HFF-Myc (cell line): ENCODE data around the gene SCAND1.
A peak's percentile ranks its signal among the peaks of the same experiment; 100 is the strongest.
"Not testable (repeated sequence)": the region's sequence is repeated elsewhere in the genome, so short reads cannot be mapped to it uniquely, and the experiment has no call there.

Source experiments
- DNase-seq: peaks from one replicate; pipeline ENCODE4 v3.0.0-alpha.2; 2011; ENCODE audit warnings: low read depth; ENCODE audit errors: extremely low read depth
- H3K4me3 ChIP-seq: replicated peaks from 2 replicates; pipeline ENCODE4 v1.5.1; 2011; ENCODE audit warnings: low read depth, mild to moderate bottlenecking, control low read depth, low read length
- CTCF ChIP-seq: IDR thresholded peaks from 2 replicates; pipeline ENCODE4 v1.5.1; 2012; ENCODE audit warnings: mild to moderate bottlenecking, low read depth, low read length, control low read depth; ENCODE audit errors: missing control alignments

SCAND1 gene

GRCh38 chr20:35954200-35954906 is at the start of gene SCAND1:
SCAND1 (minus strand) TSS chr20:35954502; CDS start chr20:35954284, 218 bp downstream.
- peak; percentile 97 for TF ChIP-seq CTCF
- peak within 1 kb of the TSS; percentile 99 for H3K4me3 ChIP-seq
- DNase-seq, result peak; percentile 90

- DNase-seq, result no peak
- H3K4me3 ChIP-seq, result no peak overlapping the region
- TF ChIP-seq CTCF, result no peak
Observed at GRCh38 chr20:36004045-36004444, 49.7 kb upstream of the SCAND1 start.

GRCh38 chr20:36002855-36003254 is 48.6 kb upstream of the SCAND1 start:
- H3K4me3 ChIP-seq, result no peak overlapping the region
- no peak for TF ChIP-seq CTCF
- no peak for DNase-seq

GRCh38 chr20:36001331-36001730 is 47.0 kb upstream of the SCAND1 start:
- DNase-seq, H3K4me3 ChIP-seq: not testable (repeated sequence)

- not testable (repeated sequence) for DNase-seq, H3K4me3 ChIP-seq
Observed at GRCh38 chr20:35996492-35996891, 42.2 kb upstream of the SCAND1 start.

GRCh38 chr20:35994994-35995453 is 40.7 kb upstream of the SCAND1 start:
- DNase-seq, result peak; percentile 56
- peak; percentile 97 for TF ChIP-seq CTCF
- no peak overlapping the region for H3K4me3 ChIP-seq

GRCh38 chr20:35992713-35993335 is 38.5 kb upstream of the SCAND1 start:
- DNase-seq, result peak; percentile 56
- no peak overlapping the region for H3K4me3 ChIP-seq
- peak; percentile 87 for TF ChIP-seq CTCF
